ENCODE data around the gene CD69. TPM values are rescaled to one million over a fixed set of nuclear protein-coding genes. Genes with fewer than 3 reads are reported as not detected.

The CD69 gene
- total RNA-seq, 1 experiment from 2014 or later: not detected

DNA sequence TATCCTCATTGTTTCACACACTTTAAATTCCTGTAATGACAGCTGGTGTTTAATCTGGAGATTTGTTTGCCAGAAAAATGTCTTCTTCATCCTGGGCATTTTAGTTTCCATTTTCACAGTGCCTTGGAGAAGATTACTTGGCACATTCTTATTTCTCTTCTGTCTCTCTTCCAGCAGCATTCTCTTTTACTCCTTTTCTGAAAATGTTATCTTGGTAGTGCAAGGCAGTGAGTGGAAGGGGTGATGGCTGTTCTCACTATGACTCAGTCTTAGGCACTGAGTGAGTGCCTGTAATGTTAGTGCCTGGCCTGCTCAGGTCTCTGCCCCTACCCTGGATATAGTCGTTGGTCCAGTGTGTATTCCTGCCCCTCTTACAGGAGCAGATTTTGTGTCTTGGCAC lies 40.9 kb downstream of the CD69 start:
- Histone ChIP-seq H4K91ac (ENCODE audit: insufficient read length, low read depth, low read length) (no peak overlapping the region), H4K20me1 (ENCODE audit: control insufficient read depth, insufficient read depth, insufficient read length) (no peaks in the 10 kb centered on the region), H3K27me3 (ENCODE audit: insufficient read depth, low read length) (no peaks in the 10 kb centered on the region), H2BK5ac (ENCODE audit: insufficient read length, low read length) (no peak overlapping the region), H3K9ac (ENCODE audit: extremely low read depth, insufficient read length, low read length) (no peak overlapping the region), H2BK20ac (ENCODE audit: low read depth, low read length, poor library complexity, severe bottlenecking) (no peak overlapping the region), H4K5ac (ENCODE audit: insufficient read length, low read depth, low read length) (no peak overlapping the region), H3K79me2 (ENCODE audit: insufficient read depth, low read length) (no peaks in the 10 kb centered on the region), H3K18ac (ENCODE audit: insufficient read length, low read depth, low read length) (no peak overlapping the region), H3K79me1 (ENCODE audit: insufficient read depth, low read depth, low read length, poor library complexity, severe bottlenecking) (no peaks in the 10 kb centered on the region), H3K56ac (ENCODE audit: insufficient read length, low read depth, low read length) (no peak overlapping the region), H3K4me1 (ENCODE audit: insufficient read depth, low read length) (no peaks in the 10 kb centered on the region), H2BK15ac (ENCODE audit: low read depth, low read length) (no peak overlapping the region), H3K14ac (ENCODE audit: insufficient read depth, low read length) (no peak overlapping the region), H2AFZ (ENCODE audit: low read length) (no peak overlapping the region), H3K4ac (ENCODE audit: low read depth, low read length) (no peak overlapping the region), H4K8ac (replicated peaks; ENCODE audit: insufficient read length, low read depth, low read length) (no peak overlapping the region), H3T11ph (ENCODE audit: low read length) (no peak overlapping the region), H2BK120ac (ENCODE audit: low read depth, low read length, poor library complexity, severe bottlenecking) (no peak overlapping the region), H3K4me2 (ENCODE audit: insufficient read depth, insufficient read length, low read length) (no peak overlapping the region), H3K23ac (ENCODE audit: insufficient read length, low read depth, low read length) (no peak overlapping the region), H3K27ac (ENCODE audit: insufficient read length, low read depth, low read length) (no peak overlapping the region), H3K23me2 (ENCODE audit: insufficient read length, low read depth, low read length, poor library complexity, severe bottlenecking) (no peaks in the 10 kb centered on the region), H2BK12ac (ENCODE audit: insufficient read length, low read depth, low read length) (no peak overlapping the region), H3K9me3 (ENCODE audit: control insufficient read depth, low read depth, low read length) (no peaks in the 10 kb centered on the region), H2AK5ac (ENCODE audit: insufficient read length, low read length) (no peak overlapping the region)
- WGBS (ENCODE audit: extremely low coverage, insufficient read length, low lambda C conversion rate): no CpG with 5 or more reads among the region's 1 CpG
- Mint-ChIP-seq H3K36me3 (ENCODE audit: insufficient read depth in 1 of 3, low read depth in 3 of 3) (no peaks in the 10 kb centered on the region), H3K27ac (no peak overlapping the region), H3K4me1 (no peaks in the 10 kb centered on the region), H3K9me3 (no peaks in the 10 kb centered on the region), H3K4me3 (no peak overlapping the region), H3K27me3 (ENCODE audit: low read depth) (no peaks in the 10 kb centered on the region)
- TF ChIP-seq, protein P1, sequence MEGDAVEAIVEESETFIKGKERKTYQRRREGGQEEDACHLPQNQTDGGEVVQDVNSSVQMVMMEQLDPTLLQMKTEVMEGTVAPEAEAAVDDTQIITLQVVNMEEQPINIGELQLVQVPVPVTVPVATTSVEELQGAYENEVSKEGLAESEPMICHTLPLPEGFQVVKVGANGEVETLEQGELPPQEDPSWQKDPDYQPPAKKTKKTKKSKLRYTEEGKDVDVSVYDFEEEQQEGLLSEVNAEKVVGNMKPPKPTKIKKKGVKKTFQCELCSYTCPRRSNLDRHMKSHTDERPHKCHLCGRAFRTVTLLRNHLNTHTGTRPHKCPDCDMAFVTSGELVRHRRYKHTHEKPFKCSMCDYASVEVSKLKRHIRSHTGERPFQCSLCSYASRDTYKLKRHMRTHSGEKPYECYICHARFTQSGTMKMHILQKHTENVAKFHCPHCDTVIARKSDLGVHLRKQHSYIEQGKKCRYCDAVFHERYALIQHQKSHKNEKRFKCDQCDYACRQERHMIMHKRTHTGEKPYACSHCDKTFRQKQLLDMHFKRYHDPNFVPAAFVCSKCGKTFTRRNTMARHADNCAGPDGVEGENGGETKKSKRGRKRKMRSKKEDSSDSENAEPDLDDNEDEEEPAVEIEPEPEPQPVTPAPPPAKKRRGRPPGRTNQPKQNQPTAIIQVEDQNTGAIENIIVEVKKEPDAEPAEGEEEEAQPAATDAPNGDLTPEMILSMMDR (conservative IDR thresholded peaks at IDR 0.05): no peak
- no peak for DNase-seq

All from H9 (cell line).